Common myeloid progenitor, CD34-positive (primary cell): Measurements from ENCODE around the gene FTO.

Experiments
- CTCF ChIA-PET: fragments of 350-600 bp; sonication (Branson Sonifier 250); formaldehyde crosslinking; loops from one replicate; lab custom pipeline; 2021; ENCODE audit warnings: antibody characterized with exemption; lab: Charles Lee
- POLR2A ChIA-PET: fragments of 350-600 bp; sonication (Branson Sonifier 250); formaldehyde crosslinking; loops from one replicate; lab custom pipeline; 2021; ENCODE audit warnings: antibody characterized with exemption; lab: Charles Lee
- DNase-seq, 3 donors: peaks; one replicate each; pipeline versions ENCODE4 v3.0.0 to v3.0.0-alpha.2; 2013
- H3K27ac ChIP-seq, 2 experiments: 1 replicate in 1 of 2; 2 replicates in 1 of 2; pipeline ENCODE4 v1.7.0; 2013; ENCODE audit warnings: inconsistent platforms in 2 of 2, low read length in 2 of 2, mild to moderate bottlenecking in 2 of 2, low read depth in 1 of 2, moderate library complexity in 1 of 2; ENCODE audit not compliant: severe bottlenecking in 2 of 2, insufficient read depth in 1 of 2, poor library complexity in 1 of 2
- H3K27me3 ChIP-seq, 5 experiments: replicated peaks in 2 of 5; 1 replicate in 3 of 5; 2 replicates in 2 of 5; pipeline versions ENCODE4 v1.6.1 to v1.7.0; 2013; ENCODE audit warnings: low read length in 4 of 5, mild to moderate bottlenecking in 2 of 5, moderate library complexity in 2 of 5, inconsistent platforms in 1 of 5; ENCODE audit not compliant: insufficient read depth in 5 of 5, control insufficient read depth in 4 of 5
- H3K36me3 ChIP-seq, 4 experiments: 1 replicate in 2 of 4; 2 replicates in 2 of 4; pipeline versions ENCODE4 v1.6.1 to v1.7.0; 2013; ENCODE audit warnings: low read length in 3 of 4, control low read depth in 1 of 4, mild to moderate bottlenecking in 1 of 4; ENCODE audit not compliant: control insufficient read depth in 4 of 4, insufficient read depth in 4 of 4
- H3K4me1 ChIP-seq, 4 experiments: 1 replicate in 3 of 4; 2 replicates in 1 of 4; pipeline versions ENCODE4 v1.6.1 to v1.7.1; 2013; ENCODE audit warnings: low read length in 3 of 4, mild to moderate bottlenecking in 3 of 4, control low read depth in 1 of 4, inconsistent platforms in 1 of 4, moderate library complexity in 1 of 4; ENCODE audit not compliant: control insufficient read depth in 4 of 4, insufficient read depth in 4 of 4; ENCODE audit errors: control extremely low read depth in 1 of 4
- H3K4me3 ChIP-seq, 7 experiments: 1 replicate in 4 of 7; 2 replicates in 3 of 7; pipeline versions ENCODE4 v1.5.1 to v1.7.0; 2013; ENCODE audit warnings: mild to moderate bottlenecking in 7 of 7, low read length in 6 of 7, moderate library complexity in 6 of 7, inconsistent platforms in 2 of 7, low read depth in 2 of 7, control low read depth in 1 of 7; ENCODE audit not compliant: insufficient read depth in 4 of 7, control insufficient read depth in 1 of 7; ENCODE audit errors: extremely low read depth in 1 of 7
- H3K9me3 ChIP-seq, 5 experiments: 1 replicate in 4 of 5; 2 replicates in 1 of 5; pipeline versions ENCODE4 v1.6.1 to v1.7.1; 2013; ENCODE audit warnings: low read length in 4 of 5, mild to moderate bottlenecking in 2 of 5, inconsistent platforms in 1 of 5, low read depth in 1 of 5, moderate library complexity in 1 of 5; ENCODE audit not compliant: control insufficient read depth in 4 of 5, insufficient read depth in 2 of 5; ENCODE audit errors: control extremely low read depth in 1 of 5
- WGBS: methylation state at CpG from one replicate; pipeline ENCODE4 v1.1.5; 2013; ENCODE audit not compliant: insufficient coverage; 5-methylcytosine and 5-hydroxymethylcytosine counted together

FTO gene

DNA sequence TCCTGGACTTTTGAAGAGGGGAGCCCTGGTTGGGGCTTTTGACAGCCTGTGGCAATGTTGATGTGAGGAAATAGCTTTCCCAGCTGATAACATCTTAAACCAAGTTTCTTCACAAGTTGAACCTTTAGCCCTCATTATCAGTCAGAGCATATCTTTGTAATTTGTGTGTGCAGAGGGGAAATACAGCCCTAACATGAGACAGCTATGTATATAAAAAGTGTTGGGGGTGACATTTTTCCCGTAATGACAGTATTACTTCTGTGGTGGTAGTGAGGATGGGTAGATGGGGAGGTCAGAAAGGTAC, 221.1 kb downstream of the FTO start:
- Histone ChIP-seq H3K4me1 (peaks cover 0 to 8% (median 7%) of the 10 kb centered on the region in 4 experiments), H3K36me3 (no peaks in the 10 kb centered on the region), H3K9me3 (no peaks in the 10 kb centered on the region), H3K4me3 (no peak overlapping the region), H3K27ac (no peak overlapping the region), H3K27me3 (no peaks in the 10 kb centered on the region)
- POLR2A ChIA-PET, result no interaction called here
- peak in 2 of 3 donors; percentile 9 to 17 for DNase-seq
- 25% methylated on average over 1 of the region's 1 CpG for WGBS
- CTCF ChIA-PET, result interaction anchor here (0.6 to 0.8 kb wide), 3 partner anchors 22 to 435 kb away, joined by 3 to 4 read pairs (median 3); no protein-coding TSS in a partner anchor

DNA sequence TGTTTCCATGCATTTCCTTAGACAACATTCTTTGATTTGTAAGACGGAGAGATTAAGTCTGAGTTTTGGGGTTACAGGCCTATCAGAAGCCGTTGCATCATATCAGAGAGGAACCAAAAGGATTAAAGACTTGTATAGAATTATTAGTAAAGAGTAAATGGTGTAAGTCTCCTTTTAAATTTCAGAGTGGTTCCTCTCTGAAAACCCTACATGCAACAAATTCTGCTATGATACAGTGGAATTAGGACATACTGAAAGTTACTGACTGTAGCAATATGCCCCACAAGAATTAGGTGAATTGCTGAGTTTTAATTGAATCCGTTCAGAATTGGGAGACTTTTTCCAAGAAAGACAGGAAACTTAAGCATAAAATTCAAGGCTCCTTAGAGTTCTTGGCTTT, 221.6 kb downstream of the FTO start:
- peaks cover 0 to 8% (median 7%) of the 10 kb centered on the region in 4 experiments for H3K4me1 ChIP-seq
- 94% methylated on average over 3 of the region's 3 CpGs for WGBS
- H3K9me3 ChIP-seq, result no peaks in the 10 kb centered on the region
- no peak overlapping the region for H3K4me3 ChIP-seq
- H3K36me3 ChIP-seq, result no peaks in the 10 kb centered on the region
- no peaks in the 10 kb centered on the region for H3K27me3 ChIP-seq
- CTCF ChIA-PET, result interaction anchor here (0.6 to 0.8 kb wide), 3 partner anchors 22 to 435 kb away, joined by 3 to 4 read pairs (median 3); no protein-coding TSS in a partner anchor
- H3K27ac ChIP-seq, result no peak overlapping the region
- POLR2A ChIA-PET, result no interaction called here
- no peak for DNase-seq

DNA sequence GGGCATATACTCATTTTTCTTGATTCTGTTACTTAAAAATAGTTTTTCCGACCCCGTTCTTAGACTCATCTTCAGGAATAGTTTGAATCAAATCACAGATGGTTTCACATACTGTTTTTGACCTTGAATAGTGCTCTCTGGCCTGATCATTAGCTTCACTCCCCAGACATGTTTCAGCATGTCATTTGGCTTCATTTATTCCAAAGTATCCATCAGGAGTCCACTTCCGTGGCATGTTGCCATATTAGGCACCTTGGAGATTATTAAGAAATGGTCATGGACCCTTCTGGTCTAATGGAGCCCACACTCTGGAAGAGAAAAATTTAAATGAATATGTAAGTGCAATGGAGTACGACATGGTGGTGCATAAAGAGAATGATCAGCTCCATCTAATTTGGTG, 222.3 kb downstream of the FTO start:
- Histone ChIP-seq H3K27ac (no peak overlapping the region), H3K27me3 (no peaks in the 10 kb centered on the region), H3K9me3 (no peaks in the 10 kb centered on the region), H3K4me1 (peaks cover 0 to 8% (median 7%) of the 10 kb centered on the region in 4 experiments), H3K36me3 (no peaks in the 10 kb centered on the region), H3K4me3 (no peak overlapping the region)
- 95% methylated on average over 4 of the region's 4 CpGs for WGBS
- DNase-seq, result no peak
- ChIA-PET POLR2A (no interaction called here), CTCF (no interaction called here)

DNA sequence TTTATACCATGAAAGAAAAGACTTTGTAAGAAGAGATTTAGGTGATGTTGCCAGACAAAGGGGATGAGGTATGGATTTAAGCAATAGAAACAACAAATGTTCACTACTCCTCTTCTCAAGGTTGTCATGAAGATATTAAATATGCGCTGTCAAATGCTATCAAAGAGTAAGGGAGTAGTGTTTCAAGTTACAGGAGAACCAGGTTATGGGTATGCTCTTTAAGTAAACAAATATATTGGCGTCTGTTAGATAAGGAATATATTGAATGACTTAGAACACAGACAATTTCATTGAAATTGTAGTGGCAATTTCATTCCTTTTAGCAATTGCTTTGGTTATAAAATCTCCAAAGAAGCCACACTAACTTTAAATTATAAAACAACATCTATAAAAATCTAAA, 229.0 kb downstream of the FTO start:
- Histone ChIP-seq H3K36me3 (peaks cover 0 to 9% (median 3%) of the 10 kb centered on the region in 4 experiments), H3K27ac (no peak overlapping the region), H3K27me3 (no peaks in the 10 kb centered on the region), H3K9me3 (no peaks in the 10 kb centered on the region), H3K4me1 (no peaks in the 10 kb centered on the region), H3K4me3 (no peak overlapping the region)
- DNase-seq, result no peak
- 100% methylated on average over 1 of the region's 2 CpGs for WGBS
- ChIA-PET POLR2A (no interaction called here), CTCF (no interaction called here)

DNA sequence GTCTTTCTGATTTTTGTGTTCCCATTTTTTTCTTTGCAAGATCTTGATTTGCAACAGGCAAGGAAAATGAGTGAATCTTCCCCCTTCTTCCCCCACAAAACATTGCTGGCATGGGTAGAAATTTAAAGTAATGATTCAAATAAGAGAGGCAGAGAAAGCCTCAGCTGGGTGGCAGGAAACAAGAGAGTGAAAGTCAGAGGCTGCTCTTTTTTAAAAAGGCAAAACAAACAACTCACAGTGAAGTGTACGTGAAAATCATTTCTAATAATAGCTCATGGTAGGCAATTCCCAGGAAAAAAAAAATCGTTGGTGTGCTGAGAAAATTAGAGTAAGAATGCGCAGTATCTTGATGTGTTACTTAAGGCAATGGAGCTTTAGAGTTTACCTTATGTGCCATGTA, 229.5 kb downstream of the FTO start:
- DNase-seq, result no peak
- H3K27ac ChIP-seq, result no peak overlapping the region
- ChIA-PET CTCF (no interaction called here), POLR2A (no interaction called here)
- WGBS, result no CpG with 5 or more reads among the region's 3 CpGs
- no peaks in the 10 kb centered on the region for H3K27me3 ChIP-seq
- peaks cover 0 to 9% (median 3%) of the 10 kb centered on the region in 4 experiments for H3K36me3 ChIP-seq
- no peaks in the 10 kb centered on the region for H3K9me3 ChIP-seq
- H3K4me3 ChIP-seq, result no peak overlapping the region
- no peaks in the 10 kb centered on the region for H3K4me1 ChIP-seq

DNA sequence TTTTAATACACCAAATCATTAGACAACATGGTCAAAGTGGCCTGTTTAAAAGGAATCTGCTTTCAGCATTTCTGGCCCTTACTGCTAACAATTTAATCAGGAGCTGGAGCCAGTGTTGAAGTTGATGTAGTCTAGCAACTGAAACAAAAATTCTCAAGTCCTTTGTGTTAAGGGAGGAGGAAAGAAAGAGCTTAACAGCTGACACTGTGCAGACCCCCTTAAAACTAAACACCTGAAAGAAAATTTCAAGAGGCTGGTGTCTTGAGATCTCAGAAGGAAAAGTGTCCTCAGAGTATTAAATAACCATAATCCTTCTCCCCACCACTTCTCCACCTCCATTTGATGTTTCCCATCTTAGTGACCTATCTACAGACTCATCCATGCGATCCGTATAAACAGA, 232.1 kb downstream of the FTO start:
- CTCF ChIA-PET, result no interaction called here

DNA sequence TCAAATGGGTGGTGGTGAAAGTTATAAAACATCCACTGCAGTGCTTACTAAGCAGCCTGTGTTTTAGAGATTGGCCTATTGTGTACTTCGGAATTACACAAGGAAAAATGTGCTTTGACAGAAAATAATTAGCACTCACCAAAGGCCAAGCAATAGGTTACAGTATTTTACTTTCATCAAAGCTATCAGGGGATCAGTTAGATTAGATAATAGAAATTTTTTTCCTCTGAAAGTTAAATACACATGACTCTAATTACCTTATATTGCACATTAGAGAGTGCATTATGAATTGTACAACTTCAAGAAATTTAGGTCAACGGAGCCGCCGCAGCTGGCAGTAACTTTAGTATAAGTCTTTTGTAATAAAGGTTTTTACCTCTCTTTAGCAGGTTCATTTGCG, 232.6 kb downstream of the FTO start:
- H3K27me3 ChIP-seq, result no peaks in the 10 kb centered on the region
- no peaks in the 10 kb centered on the region for H3K4me1 ChIP-seq
- WGBS, result 100% methylated on average over 5 of the region's 5 CpGs
- H3K9me3 ChIP-seq, result no peaks in the 10 kb centered on the region
- POLR2A ChIA-PET, result no interaction called here
- no peak overlapping the region for H3K27ac ChIP-seq
- peaks cover 0 to 9% (median 3%) of the 10 kb centered on the region in 4 experiments for H3K36me3 ChIP-seq
- DNase-seq, result no peak
- CTCF ChIA-PET, result interaction anchor here (0.6 to 1.0 kb wide), 2 partner anchors 78 to 119 kb away, joined by 3 read pairs; no protein-coding TSS in a partner anchor
- no peak overlapping the region for H3K4me3 ChIP-seq

More for the DNA sequence above, 232.1 kb downstream of the FTO start:
- DNase-seq, result no peak
- H3K4me1 ChIP-seq, result no peaks in the 10 kb centered on the region
- H3K36me3 ChIP-seq, result peaks cover 0 to 9% (median 3%) of the 10 kb centered on the region in 4 experiments
- H3K27ac ChIP-seq, result no peak overlapping the region
- H3K4me3 ChIP-seq, result no peak overlapping the region
- WGBS, result 100% methylated on average over 2 of the region's 2 CpGs
- H3K27me3 ChIP-seq, result no peaks in the 10 kb centered on the region
- no peaks in the 10 kb centered on the region for H3K9me3 ChIP-seq
- POLR2A ChIA-PET, result no interaction called here
